SK-N-MC (cell line): ENCODE measurements around the gene TYK2.
A peak's percentile ranks its signal among the peaks of the same experiment; 100 is the strongest.
"Not testable (repeated sequence)": the region's sequence is repeated elsewhere in the genome, so short reads cannot be mapped to it uniquely, and the experiment has no call there.

ENCODE experiments used
- DNase-seq: peaks from one replicate; pipeline ENCODE4 v3.0.0-alpha.2; 2011; ENCODE audit warnings: low read depth, low spot score
- H3K27ac ChIP-seq: fragments of 200-600 bp; sonication (generic); 2 replicates; pipeline ENCODE4 v1.5.1; 2016; ENCODE audit warnings: mixed run types
- H3K36me3 ChIP-seq: fragments of 200-600 bp; sonication (generic); 2 replicates; pipeline ENCODE4 v1.6.1; 2017; ENCODE audit warnings: antibody characterized with exemption, low read length, mixed read lengths; ENCODE audit not compliant: insufficient read depth
- H3K4me3 ChIP-seq: fragments of 200-600 bp; sonication (generic); 2 replicates; pipeline ENCODE4 v1.5.1; 2016
- H3K9ac ChIP-seq: fragments of 200-600 bp; sonication (generic); 2 replicates; pipeline ENCODE4 v1.8.0; 2017; ENCODE audit warnings: mixed run types, mixed read lengths; ENCODE audit not compliant: insufficient read length
- H3K9me3 ChIP-seq: fragments of 200-600 bp; sonication (generic); 2 replicates; pipeline ENCODE4 v1.6.1; 2017; ENCODE audit warnings: low read depth, mild to moderate bottlenecking, antibody characterized with exemption, low read length, moderate library complexity, mixed read lengths
- EZH2 ChIP-seq: fragments of 200-600 bp; sonication (generic); IDR thresholded peaks from one replicate; pipeline ENCODE4 v1.6.1; 2017; ENCODE audit warnings: antibody characterized with exemption
- FOXP2 ChIP-seq: optimal IDR thresholded peaks from 2 replicates; pipeline ENCODE3; 2011; ENCODE audit warnings: mild to moderate bottlenecking, moderate library complexity; ENCODE audit not compliant: insufficient read depth; ENCODE audit errors: extremely low read length, control extremely low read depth
- POLR2AphosphoS5 ChIP-seq: IDR thresholded peaks from 2 replicates; pipeline ENCODE4 v1.6.1; 2012; ENCODE audit warnings: mild to moderate bottlenecking, low read depth, low read length, borderline replicate concordance

Gene TYK2

GRCh38 chr19:10390652-10391286 is 10.4 kb upstream of the TYK2 start:
- H3K9me3 ChIP-seq: no peaks in the 10 kb centered on the region
- DNase-seq: no peak
- peaks cover 40% of the 10 kb centered on the region; the same call in 1 of the 2 replicates for H3K36me3 ChIP-seq
- H3K4me3 ChIP-seq: no peak overlapping the region
- TF ChIP-seq FOXP2 (no peak), POLR2AphosphoS5 (0 out of 2 replicates have a peak, but pooled peaks have one; percentile 25)
- no peak overlapping the region for H3K9ac ChIP-seq
- H3K27ac ChIP-seq: no peak overlapping the region

DNA sequence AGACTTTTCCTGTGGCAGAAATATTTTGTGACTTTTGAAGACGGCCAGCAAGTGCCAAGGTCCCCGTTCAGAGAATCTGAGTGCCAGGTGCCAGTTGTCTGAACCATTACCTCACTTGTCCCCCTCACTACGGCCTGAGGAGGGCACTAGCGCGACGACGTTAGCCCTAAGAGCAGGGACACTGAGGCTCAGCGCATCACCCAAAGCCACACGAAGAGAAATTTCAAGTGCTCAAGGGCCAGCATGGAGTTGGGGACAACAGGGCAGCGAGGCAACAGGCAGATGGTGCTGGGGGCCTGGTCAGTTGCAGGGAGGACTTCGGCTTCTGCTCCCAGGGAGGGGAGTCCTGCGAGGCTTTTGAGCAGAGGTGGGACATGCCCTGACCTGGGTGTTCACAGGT is 9.5 kb upstream of the TYK2 start:
- Histone ChIP-seq H3K9ac (no peak overlapping the region), H3K27ac (no peak overlapping the region), H3K36me3 (peaks cover 34% of the 10 kb centered on the region; the same call in 1 of the 2 replicates), H3K9me3 (no peaks in the 10 kb centered on the region), H3K4me3 (no peak overlapping the region)
- no peak for TF ChIP-seq EZH2
- peak; percentile 27; the same call in 1 of the 2 replicates for TF ChIP-seq POLR2AphosphoS5
- no peak for TF ChIP-seq FOXP2
- DNase-seq: no peak

- Histone ChIP-seq H3K36me3 (peaks cover 29% of the 10 kb centered on the region; the same call in 1 of the 2 replicates), H3K4me3 (no peak overlapping the region), H3K27ac (no peak overlapping the region), H3K9ac (no peak overlapping the region), H3K9me3 (no peaks in the 10 kb centered on the region)
- TF ChIP-seq FOXP2 (no peak), POLR2AphosphoS5 (peak; percentile 55)
- DNase-seq: peak; percentile 81
These were observed 8.6 kb upstream of the TYK2 start for GRCh38 chr19:10388957-10389356.

- H3K36me3 ChIP-seq: no peaks in the 10 kb centered on the region
- no peak overlapping the region for H3K9ac ChIP-seq
These were observed 4.2 kb upstream of the TYK2 start for GRCh38 chr19:10384580-10384979.

GRCh38 chr19:10383223-10383499 is 2.8 kb upstream of the TYK2 start:
- not testable (repeated sequence) for H3K9me3 ChIP-seq, H3K36me3 ChIP-seq, H3K27ac ChIP-seq, H3K4me3 ChIP-seq, DNase-seq, H3K9ac ChIP-seq

More at GRCh38 chr19:10384580-10384979, 4.2 kb upstream of the TYK2 start:
- H3K27ac ChIP-seq: no peak overlapping the region
- H3K4me3 ChIP-seq: no peak overlapping the region
- TF ChIP-seq FOXP2 (no peak), POLR2AphosphoS5 (no peak), EZH2 (no peak)
- H3K9me3 ChIP-seq: no peaks in the 10 kb centered on the region
- DNase-seq: no peak

DNA sequence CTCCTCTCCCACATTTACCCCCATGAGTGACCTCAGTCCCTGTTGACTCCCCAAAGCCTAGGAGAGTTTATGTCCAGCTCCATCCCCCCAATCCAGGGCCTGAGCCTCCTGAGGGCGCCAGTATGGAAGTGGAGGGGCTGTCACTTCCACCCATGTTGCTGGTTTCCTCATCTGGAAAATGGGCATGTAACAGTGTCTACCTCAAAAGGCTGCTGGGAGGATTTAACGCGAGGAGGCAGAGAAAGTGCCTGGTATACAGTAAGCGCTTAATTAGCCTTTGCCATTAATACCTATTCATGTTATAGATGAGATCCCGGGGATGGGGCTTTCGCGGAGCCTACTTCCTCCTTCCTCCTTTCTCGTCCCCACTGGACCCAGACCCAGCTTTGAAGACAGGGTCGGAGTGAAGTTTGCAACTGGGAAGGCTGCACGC is 476 bp downstream of the TYK2 start:
- no peak for DNase-seq

GRCh38 chr19:10378124-10378523 is 2.2 kb downstream of the TYK2 start:
- no peak overlapping the region for H3K27ac ChIP-seq
- TF ChIP-seq POLR2AphosphoS5 (no peak), EZH2 (no peak), FOXP2 (no peak)
- peaks cover 3% of the 10 kb centered on the region; the same call in 1 of the 2 replicates for H3K36me3 ChIP-seq
- no peak overlapping the region for H3K4me3 ChIP-seq
- no peak for DNase-seq
- no peak overlapping the region for H3K9ac ChIP-seq
- no peaks in the 10 kb centered on the region for H3K9me3 ChIP-seq

More for the DNA sequence above, 476 bp downstream of the TYK2 start:
- TF ChIP-seq EZH2: no peak
- TF ChIP-seq POLR2AphosphoS5: no peak
- no peak for TF ChIP-seq FOXP2
- Histone ChIP-seq H3K4me3 (peak overlapping the region; percentile 95), H3K9me3 (no peaks in the 10 kb centered on the region), H3K27ac (peak overlapping the region; percentile 16; the same call in 1 of the 2 replicates), H3K36me3 (peaks cover 3% of the 10 kb centered on the region; the same call in 1 of the 2 replicates), H3K9ac (peak overlapping the region; percentile 87)

DNA sequence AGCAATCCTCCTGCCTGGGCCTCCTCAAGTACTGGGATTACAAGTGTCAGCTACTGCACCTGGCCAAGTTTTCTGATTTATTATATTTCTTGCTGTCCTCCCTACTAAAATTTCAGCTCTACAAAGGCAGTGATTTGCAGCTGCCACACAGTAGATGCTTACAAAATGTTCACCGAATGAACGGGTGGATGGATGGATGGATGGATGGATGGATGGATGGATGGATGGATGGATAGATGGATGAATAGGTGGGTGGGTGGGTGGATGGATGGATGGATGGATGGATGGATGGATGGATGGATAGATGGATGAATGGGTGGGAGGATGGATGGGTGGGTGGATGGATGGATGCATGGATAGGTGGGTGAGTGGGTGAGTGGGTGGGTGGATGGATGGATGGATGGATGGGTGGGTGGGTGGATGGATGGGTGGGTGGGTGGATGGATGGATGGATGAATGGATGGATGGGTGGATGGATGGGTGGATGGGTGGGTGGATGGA is 3.2 kb downstream of the TYK2 start:
- not testable (repeated sequence) for H3K4me3 ChIP-seq, H3K9me3 ChIP-seq, H3K36me3 ChIP-seq, H3K27ac ChIP-seq, DNase-seq, H3K9ac ChIP-seq

- no peak for TF ChIP-seq EZH2
- no peak for TF ChIP-seq POLR2AphosphoS5
- no peak for TF ChIP-seq FOXP2
- Histone ChIP-seq H3K4me3 (no peak overlapping the region), H3K9me3 (no peaks in the 10 kb centered on the region), H3K36me3 (peaks cover 3% of the 10 kb centered on the region; the same call in 1 of the 2 replicates), H3K9ac (no peak overlapping the region), H3K27ac (no peak overlapping the region)
- DNase-seq: no peak
These were observed 5.4 kb downstream of the TYK2 start for GRCh38 chr19:10374931-10375330.
